GM15510 (cell line): ENCODE data around the gene ZNF827.

Source experiments
- POLR2A ChIP-seq: IDR thresholded peaks from 3 replicates; pipeline ENCODE4 v1.6.1; 2011; ENCODE audit warnings: borderline replicate concordance; ENCODE audit not compliant: insufficient read length; ENCODE audit errors: extremely low read depth

ZNF827 gene, protein sequence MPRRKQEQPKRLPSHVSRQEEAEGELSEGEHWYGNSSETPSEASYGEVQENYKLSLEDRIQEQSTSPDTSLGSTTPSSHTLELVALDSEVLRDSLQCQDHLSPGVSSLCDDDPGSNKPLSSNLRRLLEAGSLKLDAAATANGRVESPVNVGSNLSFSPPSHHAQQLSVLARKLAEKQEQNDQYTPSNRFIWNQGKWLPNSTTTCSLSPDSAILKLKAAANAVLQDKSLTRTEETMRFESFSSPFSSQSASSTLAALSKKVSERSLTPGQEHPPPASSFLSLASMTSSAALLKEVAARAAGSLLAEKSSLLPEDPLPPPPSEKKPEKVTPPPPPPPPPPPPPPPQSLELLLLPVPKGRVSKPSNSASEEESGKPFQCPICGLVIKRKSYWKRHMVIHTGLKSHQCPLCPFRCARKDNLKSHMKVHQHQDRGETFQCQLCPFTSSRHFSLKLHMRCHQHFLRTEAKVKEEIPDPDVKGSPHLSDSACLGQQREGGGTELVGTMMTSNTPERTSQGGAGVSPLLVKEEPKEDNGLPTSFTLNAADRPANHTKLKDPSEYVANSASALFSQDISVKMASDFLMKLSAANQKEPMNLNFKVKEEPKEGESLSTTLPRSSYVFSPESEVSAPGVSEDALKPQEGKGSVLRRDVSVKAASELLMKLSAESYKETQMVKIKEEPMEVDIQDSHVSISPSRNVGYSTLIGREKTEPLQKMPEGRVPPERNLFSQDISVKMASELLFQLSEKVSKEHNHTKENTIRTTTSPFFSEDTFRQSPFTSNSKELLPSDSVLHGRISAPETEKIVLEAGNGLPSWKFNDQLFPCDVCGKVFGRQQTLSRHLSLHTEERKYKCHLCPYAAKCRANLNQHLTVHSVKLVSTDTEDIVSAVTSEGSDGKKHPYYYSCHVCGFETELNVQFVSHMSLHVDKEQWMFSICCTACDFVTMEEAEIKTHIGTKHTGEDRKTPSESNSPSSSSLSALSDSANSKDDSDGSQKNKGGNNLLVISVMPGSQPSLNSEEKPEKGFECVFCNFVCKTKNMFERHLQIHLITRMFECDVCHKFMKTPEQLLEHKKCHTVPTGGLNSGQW

DNA sequence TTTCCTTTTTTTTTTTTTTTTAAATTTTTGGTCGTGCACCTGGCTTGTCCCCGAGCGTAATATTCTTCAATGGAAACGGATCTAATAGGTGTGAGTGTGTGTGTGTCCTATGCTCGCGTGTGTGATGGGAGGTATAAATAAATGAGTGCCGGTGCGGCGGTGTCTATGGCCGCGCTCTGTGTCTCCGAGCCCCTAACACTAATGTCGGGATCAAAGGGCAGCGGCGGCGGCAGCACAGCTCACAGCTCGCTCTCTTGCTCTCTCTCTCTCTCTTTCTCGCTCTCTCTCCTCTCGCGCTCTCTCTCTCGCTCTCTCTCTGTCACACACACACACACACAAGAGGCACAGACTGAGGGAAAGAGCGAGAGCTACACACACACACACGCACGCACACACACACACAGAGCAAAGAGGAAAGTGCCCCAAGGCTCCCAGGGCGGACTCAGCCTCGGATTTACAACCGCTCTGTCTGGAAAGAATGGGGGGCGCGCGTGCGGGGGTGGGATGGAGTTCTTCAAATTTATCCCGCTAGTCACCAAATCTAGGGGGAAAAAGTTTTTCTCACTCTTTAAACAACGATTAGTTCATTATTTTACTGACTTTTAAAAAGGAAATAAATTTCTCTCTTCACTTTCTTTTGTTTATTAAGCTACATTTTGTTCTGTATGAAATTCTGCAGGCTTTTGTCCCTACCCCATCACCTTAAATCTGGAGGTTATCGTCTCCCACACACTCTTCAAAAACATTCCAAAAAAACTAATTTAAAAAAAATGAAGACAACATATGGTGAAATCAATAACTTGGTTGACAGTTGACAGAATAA is at the start of gene ZNF827:
TSS of gene ZNF827 (minus strand) at position 206 of the 823 bp plus-strand sequence. CDS start 416 bp downstream, outside the sequence.
- TF ChIP-seq POLR2A = peak; percentile 52

DNA sequence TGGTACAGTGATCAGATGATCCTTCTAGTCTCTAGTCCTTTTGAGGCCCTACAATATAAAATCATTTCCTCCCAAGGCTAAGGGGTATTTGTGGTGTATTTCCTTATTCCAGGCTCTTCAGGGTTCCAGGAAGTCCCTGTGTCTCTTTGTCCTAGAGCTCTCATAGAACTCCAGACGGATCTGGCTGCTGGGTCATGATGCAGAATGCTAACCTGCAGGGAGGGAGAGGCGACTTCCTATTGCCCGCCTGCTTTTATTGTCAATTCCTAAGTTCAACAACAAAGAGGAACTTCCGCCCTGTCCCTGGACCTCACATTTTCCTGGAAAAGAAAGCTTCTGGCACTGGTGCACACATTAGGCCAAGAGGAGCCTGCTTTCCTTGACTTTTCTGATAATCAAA is 45.9 kb upstream of the ZNF827 start:
- TF ChIP-seq POLR2A = no peak

DNA sequence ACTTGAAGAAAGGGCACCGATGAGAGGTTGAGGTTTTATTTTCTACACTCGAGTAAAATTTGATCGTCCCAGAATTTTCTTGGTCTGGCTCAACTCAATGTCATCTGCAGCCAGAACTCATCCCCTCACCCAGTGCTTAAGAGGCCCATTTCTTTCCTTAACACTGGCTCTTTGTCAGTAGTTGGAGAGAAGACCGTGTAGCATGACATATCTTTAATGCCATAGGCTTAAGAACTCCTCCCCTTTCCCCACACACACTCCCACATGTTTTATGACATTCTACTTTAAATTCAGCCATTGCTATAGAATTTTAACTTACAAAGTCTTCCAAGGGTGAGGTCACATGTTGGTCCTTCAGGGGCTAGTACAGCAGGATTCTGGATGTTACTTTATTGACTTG is 44.2 kb upstream of the ZNF827 start:
- TF ChIP-seq POLR2A = no peak

DNA sequence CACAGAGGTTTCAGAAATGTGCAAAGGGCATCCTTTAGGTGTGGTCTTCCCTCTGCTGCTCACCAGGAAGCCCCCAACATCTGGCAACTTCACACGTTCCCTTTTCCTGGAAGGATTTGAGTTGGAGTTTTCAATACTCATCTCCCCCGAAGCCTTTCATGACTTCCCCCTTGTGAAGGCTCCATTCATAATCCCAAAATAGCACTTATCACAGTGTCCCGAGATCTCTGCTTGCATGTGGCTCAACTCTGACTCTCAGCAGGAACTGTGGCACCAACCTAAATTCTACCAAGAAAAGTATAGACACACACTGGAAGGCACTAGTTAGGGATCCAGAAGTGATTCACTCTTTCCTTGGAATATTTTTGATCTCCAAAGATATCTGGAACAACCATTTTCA is 40.5 kb upstream of the ZNF827 start:
- no peak for TF ChIP-seq POLR2A

DNA sequence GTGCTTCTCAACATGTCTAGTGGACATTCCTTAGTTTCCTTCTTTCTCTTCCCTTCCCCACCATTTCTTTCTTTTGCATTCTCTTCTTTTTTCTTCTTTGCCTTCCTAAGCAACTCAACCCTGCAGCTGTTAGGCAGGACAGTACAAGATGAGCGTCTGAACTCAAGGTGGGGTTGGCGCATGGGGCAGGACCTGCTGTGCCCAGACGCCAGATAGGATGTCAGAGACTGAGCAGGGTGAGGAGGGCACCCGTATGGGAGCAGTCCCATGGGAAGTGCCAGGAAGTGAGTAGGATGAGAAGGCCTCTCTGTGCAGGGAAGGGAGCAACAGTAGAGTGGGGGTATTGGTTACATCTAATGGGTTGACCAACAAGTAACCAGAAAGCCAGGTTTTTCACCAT is 38.1 kb upstream of the ZNF827 start:
- no peak for TF ChIP-seq POLR2A

DNA sequence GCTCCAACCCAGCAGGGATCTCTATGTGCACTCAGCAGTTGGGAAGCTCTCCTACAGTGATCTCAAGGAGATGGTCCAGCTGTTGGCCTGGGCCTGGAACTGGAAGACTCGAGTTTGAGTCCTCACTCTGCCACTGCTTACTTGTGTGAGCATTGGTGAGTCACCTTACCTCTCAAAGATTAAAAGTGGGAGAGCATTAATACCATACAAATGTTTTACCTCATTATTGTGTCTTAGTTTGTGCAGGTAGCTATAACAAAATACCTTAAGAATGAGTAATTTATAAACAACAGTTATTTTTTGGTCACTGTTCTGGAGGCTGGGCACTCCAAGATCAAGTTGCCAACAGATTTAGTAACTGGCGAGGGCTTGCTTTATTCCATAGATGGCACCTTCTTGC is 21.4 kb upstream of the ZNF827 start:
- TF ChIP-seq POLR2A = no peak

DNA sequence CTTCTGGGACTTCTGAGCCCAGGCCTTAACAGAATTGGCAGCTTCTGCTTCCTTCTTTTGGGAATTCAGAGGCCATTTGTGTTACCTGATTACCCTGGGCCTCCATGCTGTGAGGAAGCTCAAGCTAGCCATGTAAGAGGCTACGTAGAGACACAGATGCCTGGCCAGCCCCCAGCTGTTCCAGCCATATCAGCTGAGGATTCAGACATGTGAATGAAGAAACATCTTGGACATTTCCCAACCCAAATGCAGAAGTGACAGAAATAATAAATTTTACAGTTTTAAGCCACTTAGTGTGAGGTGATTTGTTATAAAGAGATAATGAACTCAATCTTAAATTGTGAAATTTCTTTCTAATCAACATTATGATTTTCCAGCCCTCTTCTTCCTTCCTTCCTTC is 18.7 kb upstream of the ZNF827 start:
- no peak for TF ChIP-seq POLR2A

DNA sequence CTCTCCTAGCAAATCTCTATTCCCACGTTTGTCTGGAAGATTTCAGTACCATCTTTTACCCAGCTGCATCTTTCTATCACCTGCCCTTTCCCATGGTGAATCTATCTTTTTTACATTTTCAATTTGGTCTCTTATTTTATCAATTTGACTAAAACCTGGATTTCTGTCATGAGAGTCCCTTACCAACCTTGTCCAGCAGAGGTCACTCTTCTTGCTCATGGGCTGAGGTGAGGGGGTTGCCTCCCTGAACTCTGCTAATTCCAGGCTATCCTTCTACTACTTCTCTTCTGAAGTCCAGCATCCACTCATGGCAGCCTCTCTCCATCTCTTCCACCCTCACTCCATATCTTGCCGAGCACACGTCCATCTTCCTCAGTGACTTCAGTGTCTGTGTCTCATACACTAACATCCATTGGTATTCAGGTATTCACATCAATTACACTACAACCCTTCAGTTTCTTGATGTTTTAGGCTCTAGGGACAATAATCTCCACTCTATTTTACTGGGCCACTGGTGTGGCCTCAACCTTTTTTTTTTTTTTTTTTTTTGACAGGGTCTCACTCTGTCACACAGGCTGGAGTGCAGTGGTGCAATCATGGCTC is 17.8 kb upstream of the ZNF827 start:
- TF ChIP-seq POLR2A = no peak

DNA sequence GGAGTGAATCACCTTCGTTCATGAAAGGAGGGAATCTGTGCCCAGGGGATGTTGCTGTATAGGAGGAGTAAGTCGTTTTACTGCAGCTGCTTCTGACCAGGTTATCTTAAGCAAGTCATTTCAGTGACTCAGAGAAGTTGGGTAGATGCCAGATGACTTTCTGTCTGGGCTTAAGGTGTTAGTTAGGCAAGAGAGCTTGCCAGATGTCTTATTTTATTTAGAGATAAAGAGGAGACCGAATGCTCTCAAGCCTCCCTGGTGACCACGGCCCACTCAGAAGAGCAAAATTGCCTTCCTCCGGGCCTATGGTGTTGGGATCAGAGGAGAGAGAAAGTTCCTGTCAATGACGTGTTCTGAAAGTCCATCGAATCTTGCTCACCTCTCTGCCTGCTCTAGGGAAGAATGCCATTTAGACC is 16.3 kb upstream of the ZNF827 start:
- no peak for TF ChIP-seq POLR2A

DNA sequence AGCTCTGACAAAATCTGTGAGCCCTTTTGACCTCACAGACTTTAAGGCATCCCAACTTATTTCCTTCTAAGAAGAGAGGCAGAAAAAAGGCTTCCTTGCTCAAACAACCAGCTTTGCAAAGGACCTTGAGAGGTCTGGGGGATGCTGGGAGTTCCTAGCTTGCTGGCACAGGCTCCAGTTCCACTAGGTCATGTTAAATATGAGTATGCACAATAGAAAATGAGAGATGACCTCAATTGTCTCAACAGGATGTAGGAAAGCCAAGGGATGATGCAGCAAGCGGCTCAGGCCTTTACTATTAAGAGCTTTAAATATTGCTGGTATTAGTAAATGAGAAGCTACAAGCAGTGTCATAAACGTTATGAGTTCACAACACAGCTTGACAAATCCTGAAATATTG is 13.3 kb upstream of the ZNF827 start:
- no peak for TF ChIP-seq POLR2A

DNA sequence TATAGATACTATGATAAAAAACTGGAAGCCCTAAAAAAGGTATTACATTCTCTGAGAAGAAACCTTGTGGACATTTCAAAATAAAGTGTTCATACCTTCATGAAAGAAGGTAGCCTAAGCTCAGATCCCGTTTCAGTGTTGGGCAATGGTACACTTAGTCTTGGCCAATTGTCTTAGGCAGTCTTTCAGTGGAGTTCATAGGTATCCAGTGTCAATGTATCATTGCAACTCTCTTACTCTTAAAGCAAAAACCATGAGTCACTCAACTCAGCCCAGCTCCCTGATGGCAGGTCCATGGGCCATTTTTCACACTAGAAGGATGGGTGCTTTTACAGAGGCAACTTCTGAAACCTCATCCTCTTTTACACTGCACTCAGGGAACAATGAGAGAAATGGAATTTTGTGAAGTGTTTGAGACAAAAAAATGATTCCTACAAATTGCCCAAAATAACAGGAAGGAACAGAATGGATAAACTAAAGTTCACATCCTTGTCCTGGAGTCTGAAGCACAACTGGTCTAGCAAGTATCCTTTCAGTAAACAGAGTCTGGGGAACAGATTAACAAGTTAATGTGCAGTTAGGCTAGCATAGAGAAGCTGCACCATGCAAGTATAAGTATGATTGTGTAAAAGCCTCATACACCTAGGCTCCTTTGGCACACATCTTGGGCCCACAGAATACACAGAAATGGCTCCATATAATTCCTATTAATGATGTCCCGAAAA is 7.0 kb upstream of the ZNF827 start:
- TF ChIP-seq POLR2A = no peak

DNA sequence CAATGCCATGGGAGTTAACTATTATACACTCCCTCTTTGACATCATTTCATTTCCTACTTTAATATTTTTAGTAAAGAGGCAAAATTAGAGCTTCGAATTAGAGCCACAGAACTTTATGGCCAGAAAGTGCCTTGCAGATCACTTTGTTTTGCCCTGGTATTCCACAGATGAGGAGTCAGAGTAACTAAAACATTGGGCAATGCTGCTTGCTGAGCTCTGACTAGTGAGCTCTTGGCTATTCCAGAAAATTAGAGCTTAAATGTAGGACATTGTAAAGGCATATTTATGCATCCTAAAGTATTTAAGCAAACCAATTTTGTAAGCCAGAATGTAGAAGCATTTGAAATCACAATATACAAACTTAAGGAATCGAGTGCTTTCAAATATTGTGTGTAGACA is 6.3 kb upstream of the ZNF827 start:
- TF ChIP-seq POLR2A = no peak

DNA sequence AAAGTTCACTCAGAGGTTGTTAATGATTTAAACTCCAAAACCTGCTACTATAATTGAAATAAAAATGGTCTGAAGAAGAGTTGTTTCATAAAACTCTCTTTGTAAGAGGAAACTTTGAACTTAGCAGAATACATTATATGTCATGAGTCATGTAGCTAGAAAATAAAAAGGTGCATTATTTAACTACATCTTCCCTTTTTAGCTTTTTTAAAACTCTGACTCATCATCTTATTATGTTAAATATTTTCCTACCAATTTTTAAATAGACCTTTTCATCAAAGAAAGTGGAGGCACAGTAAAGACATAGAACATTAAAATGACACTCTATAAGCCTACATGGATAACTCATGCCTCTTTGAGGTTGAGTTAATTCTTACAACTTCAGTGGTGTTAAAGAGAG is 1.2 kb upstream of the ZNF827 start:
- no peak for TF ChIP-seq POLR2A

DNA sequence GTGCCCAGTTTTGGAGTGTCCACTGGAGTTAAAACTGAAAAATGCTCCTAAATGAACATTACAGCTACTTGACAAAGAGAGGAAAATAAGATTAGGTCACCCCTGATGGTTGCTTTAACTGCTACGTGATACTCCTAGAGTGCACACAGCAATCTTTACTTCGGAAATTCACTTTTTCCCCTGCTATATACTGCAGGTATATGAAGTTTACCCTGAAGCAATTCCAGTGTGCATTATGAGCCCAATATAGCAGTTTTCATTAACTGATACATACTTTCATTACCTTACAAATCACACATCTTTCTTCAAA is 773 bp upstream of the ZNF827 start:
- TF ChIP-seq POLR2A = no peak
